ENCODE measurements around the gene TMED1. TPM values are rescaled to one million over a fixed set of nuclear protein-coding genes. Genes with fewer than 3 reads are reported as not detected.
A peak's percentile ranks its signal among the peaks of the same experiment; 100 is the strongest.

TMED1 gene
- total and polyA plus RNA-seq, 9 of the 15 experiments (the other 6 are each of a cell fraction or from before 2014, with no cell fraction given): 0.86 to 30.2 (median 23.5) TPM

- TF ChIP-seq STAT6 (CRISPR knock-in tag; IDR thresholded peaks at IDR 0.05) (no peak), CCNT2 (IDR thresholded peaks at IDR 0.05; ENCODE audit: borderline replicate concordance, extremely low read depth, insufficient read length, low read depth, low read length) (peak; percentile 28), MTF1 (CRISPR knock-in tag; IDR thresholded peaks at IDR 0.05; ENCODE audit: borderline replicate concordance) (no peak), ZNF280A (IDR thresholded peaks at IDR 0.05; ENCODE audit: low read depth, partially characterized antibody) (no peak), POLR2G (IDR thresholded peaks at IDR 0.05; ENCODE audit: low read depth, low read length) (peak; percentile 75), NFRKB (IDR thresholded peaks at IDR 0.05; ENCODE audit: low read depth) (no peak), ZNF431 (CRISPR knock-in tag; IDR thresholded peaks at IDR 0.05) (no peak), ZNF398 (CRISPR knock-in tag; IDR thresholded peaks at IDR 0.05) (no peak), RBFOX2 (IDR thresholded peaks at IDR 0.05; ENCODE audit: low read depth, low read length) (peak; percentile 58), EGR1 (conservative IDR thresholded peaks at IDR 0.05) (no peak), NFIC (IDR thresholded peaks at IDR 0.05) (peak; percentile 39), RBM22 (IDR thresholded peaks at IDR 0.05; ENCODE audit: low read depth, low read length, poor library complexity, severe bottlenecking) (peak; percentile 51)
Measured at GRCh38 chr19:10830931-10831779, 4.9 kb downstream of the TMED1 start (continued).

All from K562 (cell line).